Measurements from ENCODE around the gene SEPTIN3.

Gene SEPTIN3

GRCh38 chr22:41932353-41932752, 36.9 kb upstream of the SEPTIN3 start:
- peaks cover 14% of the 10 kb centered on the region for H3K36me3 ChIP-seq (ENCODE audit: control insufficient read depth, insufficient read depth, low read length)
- no peak overlapping the region for H3K27ac ChIP-seq (ENCODE audit: low read depth, low read length)
- H3K4me1 ChIP-seq (ENCODE audit: control insufficient read depth, insufficient read depth, low read length), result peaks cover 10% of the 10 kb centered on the region
- peaks cover 6% of the 10 kb centered on the region for H3K27me3 ChIP-seq (ENCODE audit: control insufficient read depth, insufficient read depth, low read length)
- H3K9me3 ChIP-seq (ENCODE audit: control insufficient read depth, insufficient read depth, low read depth, low read length), result no peaks in the 10 kb centered on the region
- no peak overlapping the region for H3K4me3 ChIP-seq (ENCODE audit: low read depth, low read length)
- H3K9ac ChIP-seq (ENCODE audit: low read length), result no peak overlapping the region

DNA sequence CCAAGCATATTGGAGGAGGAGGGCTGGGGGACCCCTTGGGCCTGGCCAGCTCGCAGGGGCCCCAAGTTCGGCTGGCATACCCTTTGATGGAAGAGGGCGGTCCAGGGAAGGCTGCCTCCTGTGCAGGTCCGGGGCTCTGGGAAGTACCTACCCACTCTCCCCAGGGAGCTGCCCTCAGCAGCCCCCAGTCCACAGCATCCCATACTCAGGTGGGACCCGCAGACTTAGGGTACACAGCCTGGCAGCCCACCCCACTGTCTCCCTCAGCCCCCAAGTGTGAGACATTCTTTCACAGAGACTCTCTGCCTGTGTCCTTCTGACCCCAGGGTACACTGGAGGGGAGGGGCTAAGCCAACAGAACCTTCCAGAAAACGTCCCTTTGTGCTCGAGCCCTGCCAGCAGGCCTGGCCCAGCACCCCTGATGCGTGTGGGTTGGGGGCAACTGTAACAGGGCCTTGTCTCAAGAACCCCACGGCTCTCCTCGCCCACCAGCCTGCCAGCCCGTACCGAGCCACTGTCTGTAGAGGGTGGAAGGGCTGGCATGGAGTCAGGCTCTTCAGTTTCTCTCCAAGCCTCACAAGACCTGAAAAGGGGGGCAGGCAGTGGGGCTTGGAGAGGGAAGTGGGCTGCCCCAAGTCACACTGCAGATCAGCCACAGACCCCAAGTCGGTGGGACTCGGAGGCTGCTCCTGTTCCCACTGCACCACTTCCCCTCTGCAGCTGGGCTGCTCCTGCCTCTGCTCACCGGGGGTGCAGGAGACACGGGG, 35.6 kb upstream of the SEPTIN3 start:
- H3K9me3 ChIP-seq (ENCODE audit: control insufficient read depth, insufficient read depth, low read depth, low read length), result no peaks in the 10 kb centered on the region
- no peak overlapping the region for H3K9ac ChIP-seq (ENCODE audit: low read length)
- H3K4me1 ChIP-seq (ENCODE audit: control insufficient read depth, insufficient read depth, low read length), result peaks cover under 1% of the 10 kb centered on the region; the same call in 1 of the 2 replicates
- no peak overlapping the region for H3K27ac ChIP-seq (ENCODE audit: low read depth, low read length)
- H3K27me3 ChIP-seq (ENCODE audit: control insufficient read depth, insufficient read depth, low read length), result no peaks in the 10 kb centered on the region
- peaks cover 22% of the 10 kb centered on the region for H3K36me3 ChIP-seq (ENCODE audit: control insufficient read depth, insufficient read depth, low read length)
- no peak overlapping the region for H3K4me3 ChIP-seq (ENCODE audit: low read depth, low read length)

DNA sequence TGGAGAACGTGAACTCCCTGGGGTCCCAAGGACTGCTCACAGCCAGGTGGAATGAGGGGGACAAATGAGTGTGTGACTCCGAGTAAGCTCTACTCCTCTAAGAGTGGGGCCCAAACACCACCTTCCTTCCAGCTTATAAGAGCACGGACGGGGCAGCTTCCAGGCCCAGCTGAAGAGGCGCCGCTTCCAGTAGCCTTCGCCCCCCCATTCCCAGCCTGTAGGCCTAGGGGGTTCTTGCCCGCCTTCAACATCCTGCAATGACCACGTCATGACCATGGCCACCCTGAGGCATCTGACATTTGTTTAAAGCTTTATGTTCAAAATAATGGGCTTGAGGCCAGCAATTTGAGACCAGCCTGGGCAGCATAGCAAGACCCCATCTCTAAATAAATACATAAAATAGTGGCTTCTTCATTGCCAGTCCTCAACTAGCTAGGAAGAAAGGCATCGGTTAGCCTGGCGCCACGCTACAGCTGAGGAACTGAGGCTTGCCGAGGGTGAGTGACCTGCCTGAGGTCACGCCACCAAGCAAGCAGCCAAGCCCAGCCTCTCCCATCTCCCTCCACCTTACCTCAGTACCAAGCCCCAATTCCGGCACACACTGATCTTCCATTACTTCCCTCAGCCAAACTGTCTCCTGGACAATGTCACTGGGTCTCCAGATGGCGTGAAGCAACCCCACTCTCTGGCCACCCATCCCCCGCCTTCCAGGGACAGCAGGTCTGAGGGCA, 34.8 kb upstream of the SEPTIN3 start:
- H3K9me3 ChIP-seq (ENCODE audit: control insufficient read depth, insufficient read depth, low read depth, low read length), result no peaks in the 10 kb centered on the region
- H3K4me3 ChIP-seq (ENCODE audit: low read depth, low read length), result no peak overlapping the region
- no peak overlapping the region for H3K9ac ChIP-seq (ENCODE audit: low read length)
- H3K27ac ChIP-seq (ENCODE audit: low read depth, low read length), result no peak overlapping the region
- no peaks in the 10 kb centered on the region for H3K27me3 ChIP-seq (ENCODE audit: control insufficient read depth, insufficient read depth, low read length)
- H3K36me3 ChIP-seq (ENCODE audit: control insufficient read depth, insufficient read depth, low read length), result peaks cover 31% of the 10 kb centered on the region
- H3K4me1 ChIP-seq (ENCODE audit: control insufficient read depth, insufficient read depth, low read length), result no peaks in the 10 kb centered on the region

- no peaks in the 10 kb centered on the region for H3K27me3 ChIP-seq (ENCODE audit: control insufficient read depth, insufficient read depth, low read length)
- peaks cover 33% of the 10 kb centered on the region for H3K36me3 ChIP-seq (ENCODE audit: control insufficient read depth, insufficient read depth, low read length)
- H3K27ac ChIP-seq (ENCODE audit: low read depth, low read length), result no peak overlapping the region
- H3K9ac ChIP-seq (ENCODE audit: low read length), result no peak overlapping the region
- no peak overlapping the region for H3K4me3 ChIP-seq (ENCODE audit: low read depth, low read length)
- no peaks in the 10 kb centered on the region for H3K9me3 ChIP-seq (ENCODE audit: control insufficient read depth, insufficient read depth, low read depth, low read length)
- no peaks in the 10 kb centered on the region for H3K4me1 ChIP-seq (ENCODE audit: control insufficient read depth, insufficient read depth, low read length)
Observed at GRCh38 chr22:41935015-41935351, 34.3 kb upstream of the SEPTIN3 start.

GRCh38 chr22:41935509-41935908, 33.7 kb upstream of the SEPTIN3 start:
- no peak overlapping the region for H3K27ac ChIP-seq (ENCODE audit: low read depth, low read length)
- no peak overlapping the region for H3K4me3 ChIP-seq (ENCODE audit: low read depth, low read length)
- H3K9ac ChIP-seq (ENCODE audit: low read length), result no peak overlapping the region
- H3K36me3 ChIP-seq (ENCODE audit: control insufficient read depth, insufficient read depth, low read length), result peaks cover 37% of the 10 kb centered on the region
- no peaks in the 10 kb centered on the region for H3K4me1 ChIP-seq (ENCODE audit: control insufficient read depth, insufficient read depth, low read length)
- no peaks in the 10 kb centered on the region for H3K9me3 ChIP-seq (ENCODE audit: control insufficient read depth, insufficient read depth, low read depth, low read length)
- no peaks in the 10 kb centered on the region for H3K27me3 ChIP-seq (ENCODE audit: control insufficient read depth, insufficient read depth, low read length)

DNA sequence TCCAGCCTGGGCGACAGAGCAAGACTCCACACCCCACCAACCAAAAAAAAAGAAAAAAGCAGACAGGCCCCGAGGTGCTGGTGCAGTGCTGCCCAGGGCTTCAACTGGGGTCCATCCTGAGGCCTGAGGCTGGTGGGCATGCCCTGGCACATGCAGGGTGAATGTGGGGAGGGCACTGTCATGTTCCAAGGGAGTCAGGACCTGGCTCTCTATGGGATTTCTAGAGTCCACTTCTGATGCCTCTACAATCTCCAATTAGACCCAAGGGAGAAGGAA, 32.4 kb upstream of the SEPTIN3 start:
- Histone ChIP-seq H3K36me3 (ENCODE audit: control insufficient read depth, insufficient read depth, low read length) (peaks cover 48% of the 10 kb centered on the region), H3K27ac (ENCODE audit: low read depth, low read length) (no peak overlapping the region), H3K4me1 (ENCODE audit: control insufficient read depth, insufficient read depth, low read length) (no peaks in the 10 kb centered on the region; the same call in 1 of the 2 replicates), H3K9ac (ENCODE audit: low read length) (no peak overlapping the region), H3K27me3 (ENCODE audit: control insufficient read depth, insufficient read depth, low read length) (no peaks in the 10 kb centered on the region), H3K4me3 (ENCODE audit: low read depth, low read length) (no peak overlapping the region), H3K9me3 (ENCODE audit: control insufficient read depth, insufficient read depth, low read depth, low read length) (no peaks in the 10 kb centered on the region)

- Histone ChIP-seq H3K36me3 (ENCODE audit: control insufficient read depth, insufficient read depth, low read length) (peaks cover 77% of the 10 kb centered on the region), H3K4me1 (ENCODE audit: control insufficient read depth, insufficient read depth, low read length) (peaks cover 6% of the 10 kb centered on the region; the same call in 1 of the 2 replicates), H3K4me3 (ENCODE audit: low read depth, low read length) (no peak overlapping the region), H3K27ac (ENCODE audit: low read depth, low read length) (no peak overlapping the region), H3K27me3 (ENCODE audit: control insufficient read depth, insufficient read depth, low read length) (no peaks in the 10 kb centered on the region), H3K9me3 (ENCODE audit: control insufficient read depth, insufficient read depth, low read depth, low read length) (no peaks in the 10 kb centered on the region), H3K9ac (ENCODE audit: low read length) (no peak overlapping the region)
Observed at GRCh38 chr22:41939981-41940831, 29.0 kb upstream of the SEPTIN3 start.

GRCh38 chr22:41940832-41941765, 28.1 kb upstream of the SEPTIN3 start:
- Histone ChIP-seq H3K27ac (ENCODE audit: low read depth, low read length) (no peak overlapping the region), H3K36me3 (ENCODE audit: control insufficient read depth, insufficient read depth, low read length) (peaks cover 76% of the 10 kb centered on the region), H3K9me3 (ENCODE audit: control insufficient read depth, insufficient read depth, low read depth, low read length) (no peaks in the 10 kb centered on the region)

GRCh38 chr22:41943661-41944209, 25.5 kb upstream of the SEPTIN3 start:
- Histone ChIP-seq H3K36me3 (ENCODE audit: control insufficient read depth, insufficient read depth, low read length) (peaks cover 54% of the 10 kb centered on the region), H3K27ac (ENCODE audit: low read depth, low read length) (no peak overlapping the region), H3K27me3 (ENCODE audit: control insufficient read depth, insufficient read depth, low read length) (no peaks in the 10 kb centered on the region), H3K4me1 (ENCODE audit: control insufficient read depth, insufficient read depth, low read length) (peaks cover 19% of the 10 kb centered on the region), H3K9ac (ENCODE audit: low read length) (no peak overlapping the region), H3K9me3 (ENCODE audit: control insufficient read depth, insufficient read depth, low read depth, low read length) (no peaks in the 10 kb centered on the region), H3K4me3 (ENCODE audit: low read depth, low read length) (no peak overlapping the region)

More at GRCh38 chr22:41940832-41941765, 28.1 kb upstream of the SEPTIN3 start:
- H3K27me3 ChIP-seq (ENCODE audit: control insufficient read depth, insufficient read depth, low read length), result no peaks in the 10 kb centered on the region
- H3K4me1 ChIP-seq (ENCODE audit: control insufficient read depth, insufficient read depth, low read length), result peaks cover 11% of the 10 kb centered on the region
- H3K9ac ChIP-seq (ENCODE audit: low read length), result no peak overlapping the region
- H3K4me3 ChIP-seq (ENCODE audit: low read depth, low read length), result no peak overlapping the region
